Lower leg skin (tissue), 4 donors: ENCODE data around the gene PRELID1. TPM values are rescaled to one million over a fixed set of nuclear protein-coding genes. Genes with fewer than 3 reads are reported as not detected.

Source experiments
- DNase-seq, 2 donors: peaks; one replicate each; pipeline ENCODE4 v3.0.0-alpha.2; 2019; ENCODE audit warnings: low spot score in 2 of 2
- H3K4me3 ChIP-seq: fragments of 200-600 bp; sonication (generic); 2 replicates; pipeline ENCODE4 v1.5.1; 2017; ENCODE audit warnings: mild to moderate bottlenecking, low read depth; ENCODE audit not compliant: poor library complexity, severe bottlenecking
- POLR2A ChIP-seq, 2 donors: fragments of 450-650 bp; IDR thresholded peaks; one replicate each; pipeline ENCODE4 v1.6.1; 2016 to 2017; ENCODE audit warnings: antibody characterized with exemption in 2 of 2, mild to moderate bottlenecking in 1 of 2, moderate library complexity in 1 of 2
- WGBS, 2 donors: methylation state at CpG; one replicate each; pipeline ENCODE4 v1.1.5; 2018; 5-methylcytosine and 5-hydroxymethylcytosine counted together
- intact Hi-C: fragments of 100-400 bp; cut with DNase I; formaldehyde crosslinking; loops from one replicate; pipeline ENCODE4 v1.15.0; 2023; ENCODE audit warnings: low total_unique reads
- total RNA-seq, 4 donors: library from RNA; depleted of rRNA; stranded (reverse); fragments of >200 nt; gene quantifications; one replicate each; pipeline ENCODE4 v1.1.0, GENCODE V29; 2016
- TF ChIP-seq, protein P1 (sequence below), 3 donors: fragments of 450-650 bp; IDR thresholded peaks; one replicate each; pipeline ENCODE4 v1.5.1; 2016; ENCODE audit warnings: antibody characterized with exemption in 3 of 3, mild to moderate bottlenecking in 3 of 3, moderate library complexity in 2 of 3

Gene PRELID1
- total RNA-seq, 4 donors from 2014 or later: 60.7 to 122 (median 96.7) TPM

DNA sequence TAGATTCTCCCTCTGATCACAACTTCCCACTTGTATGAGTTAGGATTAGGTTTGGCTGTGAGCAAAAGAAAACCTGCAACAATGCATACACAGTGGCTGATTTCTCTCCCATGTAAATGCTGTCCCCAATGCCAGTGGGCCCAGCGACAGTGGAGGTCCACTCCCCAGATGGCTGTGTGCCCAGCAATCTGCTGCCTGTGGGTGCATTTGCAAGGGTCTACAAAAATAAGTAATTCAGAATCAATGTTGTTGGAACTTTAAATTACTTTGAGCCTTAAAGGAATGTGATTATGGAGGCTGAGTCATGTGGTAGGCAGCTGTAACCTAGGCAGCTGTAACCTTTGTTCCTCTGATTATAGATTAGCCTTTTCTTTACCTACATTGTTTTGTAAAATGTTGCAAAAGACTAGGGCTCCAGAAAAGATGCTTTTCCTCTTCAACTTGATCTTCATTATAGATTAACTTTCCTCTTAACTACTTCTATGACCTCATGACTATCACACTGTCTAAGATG, 22.3 kb downstream of the PRELID1 start:
- TF ChIP-seq, protein P1, sequence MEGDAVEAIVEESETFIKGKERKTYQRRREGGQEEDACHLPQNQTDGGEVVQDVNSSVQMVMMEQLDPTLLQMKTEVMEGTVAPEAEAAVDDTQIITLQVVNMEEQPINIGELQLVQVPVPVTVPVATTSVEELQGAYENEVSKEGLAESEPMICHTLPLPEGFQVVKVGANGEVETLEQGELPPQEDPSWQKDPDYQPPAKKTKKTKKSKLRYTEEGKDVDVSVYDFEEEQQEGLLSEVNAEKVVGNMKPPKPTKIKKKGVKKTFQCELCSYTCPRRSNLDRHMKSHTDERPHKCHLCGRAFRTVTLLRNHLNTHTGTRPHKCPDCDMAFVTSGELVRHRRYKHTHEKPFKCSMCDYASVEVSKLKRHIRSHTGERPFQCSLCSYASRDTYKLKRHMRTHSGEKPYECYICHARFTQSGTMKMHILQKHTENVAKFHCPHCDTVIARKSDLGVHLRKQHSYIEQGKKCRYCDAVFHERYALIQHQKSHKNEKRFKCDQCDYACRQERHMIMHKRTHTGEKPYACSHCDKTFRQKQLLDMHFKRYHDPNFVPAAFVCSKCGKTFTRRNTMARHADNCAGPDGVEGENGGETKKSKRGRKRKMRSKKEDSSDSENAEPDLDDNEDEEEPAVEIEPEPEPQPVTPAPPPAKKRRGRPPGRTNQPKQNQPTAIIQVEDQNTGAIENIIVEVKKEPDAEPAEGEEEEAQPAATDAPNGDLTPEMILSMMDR (IDR thresholded peaks at IDR 0.05): no peak
- TF ChIP-seq POLR2A (IDR thresholded peaks at IDR 0.05): no peak
- intact Hi-C loops: no loop called here
- DNase-seq: no peak
- no peak overlapping the region for H3K4me3 ChIP-seq
- 83 to 88% methylated on average over 1 of the region's 1 CpG for WGBS, 2 donors

DNA sequence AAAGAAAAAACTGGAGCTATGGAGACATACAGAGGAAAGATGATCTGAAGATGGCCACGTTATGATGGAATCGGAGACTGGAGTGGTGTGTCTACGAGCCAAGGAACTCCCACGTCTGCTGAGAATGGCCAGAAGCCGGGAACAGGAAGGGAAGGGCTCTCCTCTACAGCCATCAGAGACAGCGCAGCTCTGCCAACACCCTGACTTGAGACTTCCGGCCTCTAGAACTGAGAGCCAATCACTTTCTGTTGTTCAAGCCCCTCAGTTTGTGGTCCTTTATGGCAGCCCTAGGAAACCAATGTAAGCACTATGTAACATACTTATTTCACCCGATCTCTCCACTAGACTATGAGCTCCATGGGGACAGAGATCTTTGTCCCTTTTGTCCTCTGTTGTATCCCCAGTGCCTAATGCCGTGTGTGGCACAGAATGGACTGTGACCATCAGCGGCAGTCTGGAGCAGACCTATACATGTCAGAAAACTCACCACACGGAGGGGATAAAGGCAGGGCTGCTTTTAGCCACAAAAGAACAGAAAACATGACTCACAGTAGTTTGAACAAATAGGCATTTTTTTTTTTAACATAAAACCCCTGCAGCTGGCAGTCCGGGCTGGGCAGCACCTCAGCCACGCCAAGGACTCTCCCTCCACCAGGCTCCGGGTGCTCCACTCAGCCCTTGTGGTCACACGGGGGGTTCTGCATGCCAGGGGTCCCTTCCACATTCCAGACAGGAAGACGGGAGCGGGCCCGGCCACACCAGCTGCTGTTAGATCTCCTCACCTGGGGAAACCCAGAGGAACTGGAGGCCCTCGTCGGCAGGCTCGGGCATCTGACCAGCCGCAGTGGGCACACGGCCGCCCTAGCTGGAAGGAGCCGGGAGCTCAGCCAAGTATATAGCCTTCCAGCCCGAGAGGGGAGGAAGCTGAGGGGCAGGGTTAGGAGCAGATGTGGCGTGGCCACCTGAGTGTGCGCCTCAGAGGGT, 24.2 kb downstream of the PRELID1 start:
- 73 to 75% methylated on average over 28 of the region's 28 CpGs for WGBS, 2 donors
- intact Hi-C loops: no loop called here
- H3K4me3 ChIP-seq: no peak overlapping the region
- TF ChIP-seq, protein P1 (IDR thresholded peaks at IDR 0.05): no peak
- no peak for TF ChIP-seq POLR2A (IDR thresholded peaks at IDR 0.05)
- DNase-seq: no peak

DNA sequence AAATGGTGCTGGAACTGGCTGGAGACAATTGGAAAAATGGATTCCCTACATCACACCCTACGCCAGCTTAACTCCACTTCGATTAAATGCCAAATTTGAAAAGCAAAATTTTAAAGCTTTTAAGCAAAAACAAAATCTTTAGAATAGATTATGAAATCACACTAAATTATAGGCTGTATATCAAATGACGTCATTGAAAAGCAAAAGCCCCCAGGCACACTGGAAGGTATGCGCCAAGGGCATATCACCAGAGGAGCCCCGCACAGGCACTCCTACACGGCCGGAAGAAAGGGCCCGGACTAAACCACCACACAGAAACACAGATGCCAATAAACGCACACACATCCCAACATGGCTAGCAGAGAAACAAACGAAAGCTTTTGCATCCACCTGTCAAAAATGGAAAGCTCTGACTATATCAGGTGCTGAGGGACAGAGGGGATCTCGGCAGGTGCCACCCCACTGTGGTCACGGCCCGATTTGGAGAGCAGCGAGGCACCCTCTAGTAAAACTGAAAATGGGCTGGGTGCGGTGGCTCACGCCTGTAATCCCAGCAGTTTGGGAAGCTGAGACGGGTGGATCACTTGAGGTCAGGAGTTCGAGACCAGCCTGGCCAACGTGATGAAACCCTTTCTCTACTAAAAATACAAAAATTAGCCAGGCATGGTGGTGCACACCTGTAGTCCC, 25.1 kb downstream of the PRELID1 start:
- DNase-seq: no peak
- no peak for TF ChIP-seq POLR2A (IDR thresholded peaks at IDR 0.05)
- WGBS, 2 donors: 85 to 89% methylated on average over 19 of the region's 19 CpGs
- H3K4me3 ChIP-seq: no peak overlapping the region
- intact Hi-C loops: no loop called here

- intact Hi-C loops: no loop called here
- DNase-seq: no peak
- no peak overlapping the region for H3K4me3 ChIP-seq
- TF ChIP-seq, protein P1 (IDR thresholded peaks at IDR 0.05): no peak
- no peak for TF ChIP-seq POLR2A (IDR thresholded peaks at IDR 0.05)
- 86 to 94% methylated on average over 6 of the region's 6 CpGs for WGBS, 2 donors
These were observed 26.3 kb downstream of the PRELID1 start for GRCh38 chr5:177329883-177330282.

DNA sequence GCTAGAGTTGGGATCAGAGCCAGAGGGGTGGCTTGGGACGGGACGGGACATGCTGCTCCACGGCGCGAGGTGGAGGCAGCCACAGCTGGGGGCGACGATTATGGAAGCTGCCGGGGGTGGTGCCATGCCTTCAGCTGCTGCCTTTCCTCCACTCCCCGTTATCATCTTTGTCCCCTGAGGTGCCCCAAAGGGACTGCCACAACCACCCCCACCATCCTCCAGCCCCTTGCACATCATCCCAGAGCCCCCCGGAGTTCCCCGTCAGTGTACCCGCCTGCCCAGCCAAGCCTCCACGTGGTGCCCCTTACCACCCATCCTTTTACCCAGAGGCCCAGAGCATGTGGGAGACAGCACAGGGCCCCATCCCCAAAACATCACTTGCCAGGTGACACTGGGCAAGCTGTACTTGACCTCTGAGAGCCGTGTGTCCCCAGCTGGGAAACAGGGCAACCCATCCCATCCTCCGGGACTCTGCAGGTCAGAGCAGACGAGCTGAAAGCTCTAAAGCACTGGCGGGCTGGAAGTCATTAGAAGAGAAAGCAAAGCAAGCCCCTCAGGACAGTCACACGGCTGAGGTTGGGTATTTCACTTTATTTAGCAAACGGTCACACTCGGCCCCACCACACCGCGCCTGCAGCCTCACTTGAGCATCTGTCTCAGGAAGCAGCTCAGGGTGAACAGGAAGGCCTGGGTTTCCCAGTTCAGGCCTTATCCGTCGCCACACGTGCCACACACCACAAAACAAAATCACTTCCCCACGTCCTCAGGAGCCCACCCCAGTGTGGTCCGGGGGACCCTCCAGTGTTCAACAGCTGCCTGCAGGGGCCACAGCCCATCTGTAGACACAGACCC, 27.6 kb downstream of the PRELID1 start:
- WGBS, 2 donors: 81 to 89% methylated on average over 27 of the region's 27 CpGs
- no peak overlapping the region for H3K4me3 ChIP-seq
- no peak for DNase-seq
- no peak for TF ChIP-seq POLR2A (IDR thresholded peaks at IDR 0.05)
- TF ChIP-seq, protein P1 (IDR thresholded peaks at IDR 0.05): no peak
- intact Hi-C loops: no loop called here
